ENCODE measurements around the gene PPFIA2.

The PPFIA2 gene

GRCh38 chr12:81570234-81570633, 188.9 kb downstream of the PPFIA2 start:
- Histone ChIP-seq H3K27me3 (replicated peaks in 2 of 5; ENCODE audit: control insufficient read depth in 4 of 5, insufficient read depth in 5 of 5, low read length in 4 of 5) (no peaks in the 10 kb centered on the region), H3K9me3 (ENCODE audit: control extremely low read depth in 1 of 5, control insufficient read depth in 4 of 5, insufficient read depth in 2 of 5, low read depth in 1 of 5, low read length in 4 of 5) (no peaks in the 10 kb centered on the region), H3K4me1 (ENCODE audit: control extremely low read depth in 1 of 4, control insufficient read depth in 4 of 4, insufficient read depth in 4 of 4, low read length in 3 of 4) (no peaks in the 10 kb centered on the region), H3K4me3 (ENCODE audit: control insufficient read depth in 1 of 7, extremely low read depth in 1 of 7, insufficient read depth in 4 of 7, low read depth in 2 of 7, low read length in 6 of 7) (no peak overlapping the region), H3K36me3 (ENCODE audit: control insufficient read depth in 4 of 4, insufficient read depth in 4 of 4, low read length in 3 of 4) (no peaks in the 10 kb centered on the region), H3K27ac (ENCODE audit: insufficient read depth in 1 of 2, low read depth in 1 of 2, low read length in 2 of 2, poor library complexity in 1 of 2, severe bottlenecking in 2 of 2) (no peak overlapping the region)
- CTCF ChIA-PET: no interaction called here
- no CpG with 5 or more reads among the region's 2 CpGs for WGBS (ENCODE audit: insufficient coverage)
- POLR2A ChIA-PET: no interaction called here
- DNase-seq: no peak

- CTCF ChIA-PET: no interaction called here
- Histone ChIP-seq H3K36me3 (ENCODE audit: control insufficient read depth in 4 of 4, insufficient read depth in 4 of 4, low read length in 3 of 4) (no peaks in the 10 kb centered on the region), H3K27ac (ENCODE audit: insufficient read depth in 1 of 2, low read depth in 1 of 2, low read length in 2 of 2, poor library complexity in 1 of 2, severe bottlenecking in 2 of 2) (no peak overlapping the region), H3K27me3 (replicated peaks in 2 of 5; ENCODE audit: control insufficient read depth in 4 of 5, insufficient read depth in 5 of 5, low read length in 4 of 5) (no peaks in the 10 kb centered on the region), H3K9me3 (ENCODE audit: control extremely low read depth in 1 of 5, control insufficient read depth in 4 of 5, insufficient read depth in 2 of 5, low read depth in 1 of 5, low read length in 4 of 5) (no peaks in the 10 kb centered on the region), H3K4me1 (ENCODE audit: control extremely low read depth in 1 of 4, control insufficient read depth in 4 of 4, insufficient read depth in 4 of 4, low read length in 3 of 4) (no peaks in the 10 kb centered on the region), H3K4me3 (ENCODE audit: control insufficient read depth in 1 of 7, extremely low read depth in 1 of 7, insufficient read depth in 4 of 7, low read depth in 2 of 7, low read length in 6 of 7) (no peak overlapping the region)
- POLR2A ChIA-PET: interaction anchor here (0.6 kb wide), 1 partner anchor 1607 kb away, joined by 3 read pairs; no protein-coding TSS in a partner anchor
- 100% methylated on average over 1 of the region's 2 CpGs for WGBS (ENCODE audit: insufficient coverage)
- no peak for DNase-seq
Measured at GRCh38 chr12:81564237-81564636, 194.9 kb downstream of the PPFIA2 start.

GRCh38 chr12:81558031-81558430, 201.1 kb downstream of the PPFIA2 start:
- WGBS (ENCODE audit: insufficient coverage): no CpG with 5 or more reads among the region's 1 CpG
- Histone ChIP-seq H3K36me3 (ENCODE audit: control insufficient read depth in 4 of 4, insufficient read depth in 4 of 4, low read length in 3 of 4) (no peaks in the 10 kb centered on the region), H3K9me3 (ENCODE audit: control extremely low read depth in 1 of 5, control insufficient read depth in 4 of 5, insufficient read depth in 2 of 5, low read depth in 1 of 5, low read length in 4 of 5) (no peaks in the 10 kb centered on the region), H3K4me1 (ENCODE audit: control extremely low read depth in 1 of 4, control insufficient read depth in 4 of 4, insufficient read depth in 4 of 4, low read length in 3 of 4) (no peaks in the 10 kb centered on the region), H3K27me3 (replicated peaks in 2 of 5; ENCODE audit: control insufficient read depth in 4 of 5, insufficient read depth in 5 of 5, low read length in 4 of 5) (no peaks in the 10 kb centered on the region), H3K4me3 (ENCODE audit: control insufficient read depth in 1 of 7, extremely low read depth in 1 of 7, insufficient read depth in 4 of 7, low read depth in 2 of 7, low read length in 6 of 7) (no peak overlapping the region), H3K27ac (ENCODE audit: insufficient read depth in 1 of 2, low read depth in 1 of 2, low read length in 2 of 2, poor library complexity in 1 of 2, severe bottlenecking in 2 of 2) (no peak overlapping the region)
- no peak for DNase-seq
- ChIA-PET POLR2A (interaction anchor here (0.5 kb wide), 1 partner anchor 517 kb away, joined by 5 read pairs; no protein-coding TSS in a partner anchor), CTCF (no interaction called here)

GRCh38 chr12:81546811-81547210, 212.3 kb downstream of the PPFIA2 start:
- no peak for DNase-seq
- Histone ChIP-seq H3K4me1 (ENCODE audit: control extremely low read depth in 1 of 4, control insufficient read depth in 4 of 4, insufficient read depth in 4 of 4, low read length in 3 of 4) (no peaks in the 10 kb centered on the region), H3K36me3 (ENCODE audit: control insufficient read depth in 4 of 4, insufficient read depth in 4 of 4, low read length in 3 of 4) (no peaks in the 10 kb centered on the region), H3K27me3 (replicated peaks in 2 of 5; ENCODE audit: control insufficient read depth in 4 of 5, insufficient read depth in 5 of 5, low read length in 4 of 5) (no peaks in the 10 kb centered on the region), H3K27ac (ENCODE audit: insufficient read depth in 1 of 2, low read depth in 1 of 2, low read length in 2 of 2, poor library complexity in 1 of 2, severe bottlenecking in 2 of 2) (no peak overlapping the region), H3K4me3 (ENCODE audit: control insufficient read depth in 1 of 7, extremely low read depth in 1 of 7, insufficient read depth in 4 of 7, low read depth in 2 of 7, low read length in 6 of 7) (no peak overlapping the region), H3K9me3 (ENCODE audit: control extremely low read depth in 1 of 5, control insufficient read depth in 4 of 5, insufficient read depth in 2 of 5, low read depth in 1 of 5, low read length in 4 of 5) (no peaks in the 10 kb centered on the region)
- ChIA-PET CTCF (no interaction called here), POLR2A (no interaction called here)
- WGBS (ENCODE audit: insufficient coverage): 86% methylated on average over 1 of the region's 5 CpGs

GRCh38 chr12:81543621-81544139, 215.5 kb downstream of the PPFIA2 start:
- H3K36me3 ChIP-seq (ENCODE audit: control insufficient read depth in 4 of 4, insufficient read depth in 4 of 4, low read length in 3 of 4): no peaks in the 10 kb centered on the region
- no CpG with 5 or more reads among the region's 4 CpGs for WGBS (ENCODE audit: insufficient coverage)
- no peaks in the 10 kb centered on the region for H3K4me1 ChIP-seq (ENCODE audit: control extremely low read depth in 1 of 4, control insufficient read depth in 4 of 4, insufficient read depth in 4 of 4, low read length in 3 of 4)
- no peaks in the 10 kb centered on the region for H3K9me3 ChIP-seq (ENCODE audit: control extremely low read depth in 1 of 5, control insufficient read depth in 4 of 5, insufficient read depth in 2 of 5, low read depth in 1 of 5, low read length in 4 of 5)
- H3K4me3 ChIP-seq (ENCODE audit: control insufficient read depth in 1 of 7, extremely low read depth in 1 of 7, insufficient read depth in 4 of 7, low read depth in 2 of 7, low read length in 6 of 7): no peak overlapping the region
- no peak overlapping the region for H3K27ac ChIP-seq (ENCODE audit: insufficient read depth in 1 of 2, low read depth in 1 of 2, low read length in 2 of 2, poor library complexity in 1 of 2, severe bottlenecking in 2 of 2)
- no peak for DNase-seq
- CTCF ChIA-PET: no interaction called here
- POLR2A ChIA-PET: no interaction called here
- no peaks in the 10 kb centered on the region for H3K27me3 ChIP-seq (replicated peaks in 2 of 5; ENCODE audit: control insufficient read depth in 4 of 5, insufficient read depth in 5 of 5, low read length in 4 of 5)

GRCh38 chr12:81542065-81543010, 216.8 kb downstream of the PPFIA2 start:
- no peak overlapping the region for H3K4me3 ChIP-seq (ENCODE audit: control insufficient read depth in 1 of 7, extremely low read depth in 1 of 7, insufficient read depth in 4 of 7, low read depth in 2 of 7, low read length in 6 of 7)
- H3K27ac ChIP-seq (ENCODE audit: insufficient read depth in 1 of 2, low read depth in 1 of 2, low read length in 2 of 2, poor library complexity in 1 of 2, severe bottlenecking in 2 of 2): no peak overlapping the region
- 100% methylated on average over 1 of the region's 4 CpGs for WGBS (ENCODE audit: insufficient coverage)
- no peaks in the 10 kb centered on the region for H3K27me3 ChIP-seq (replicated peaks in 2 of 5; ENCODE audit: control insufficient read depth in 4 of 5, insufficient read depth in 5 of 5, low read length in 4 of 5)
- no peaks in the 10 kb centered on the region for H3K36me3 ChIP-seq (ENCODE audit: control insufficient read depth in 4 of 4, insufficient read depth in 4 of 4, low read length in 3 of 4)
- no peak for DNase-seq
- POLR2A ChIA-PET: no interaction called here
- H3K9me3 ChIP-seq (ENCODE audit: control extremely low read depth in 1 of 5, control insufficient read depth in 4 of 5, insufficient read depth in 2 of 5, low read depth in 1 of 5, low read length in 4 of 5): no peaks in the 10 kb centered on the region
- H3K4me1 ChIP-seq (ENCODE audit: control extremely low read depth in 1 of 4, control insufficient read depth in 4 of 4, insufficient read depth in 4 of 4, low read length in 3 of 4): no peaks in the 10 kb centered on the region
- CTCF ChIA-PET: no interaction called here

GRCh38 chr12:81541121-81541520, 218.0 kb downstream of the PPFIA2 start:
- CTCF ChIA-PET: no interaction called here
- POLR2A ChIA-PET: no interaction called here

More at GRCh38 chr12:81541121-81541520, 218.0 kb downstream of the PPFIA2 start:
- H3K9me3 ChIP-seq (ENCODE audit: control extremely low read depth in 1 of 5, control insufficient read depth in 4 of 5, insufficient read depth in 2 of 5, low read depth in 1 of 5, low read length in 4 of 5): no peaks in the 10 kb centered on the region
- H3K4me1 ChIP-seq (ENCODE audit: control extremely low read depth in 1 of 4, control insufficient read depth in 4 of 4, insufficient read depth in 4 of 4, low read length in 3 of 4): no peaks in the 10 kb centered on the region
- H3K27ac ChIP-seq (ENCODE audit: insufficient read depth in 1 of 2, low read depth in 1 of 2, low read length in 2 of 2, poor library complexity in 1 of 2, severe bottlenecking in 2 of 2): no peak overlapping the region
- H3K36me3 ChIP-seq (ENCODE audit: control insufficient read depth in 4 of 4, insufficient read depth in 4 of 4, low read length in 3 of 4): no peaks in the 10 kb centered on the region
- no peaks in the 10 kb centered on the region for H3K27me3 ChIP-seq (replicated peaks in 2 of 5; ENCODE audit: control insufficient read depth in 4 of 5, insufficient read depth in 5 of 5, low read length in 4 of 5)
- H3K4me3 ChIP-seq (ENCODE audit: control insufficient read depth in 1 of 7, extremely low read depth in 1 of 7, insufficient read depth in 4 of 7, low read depth in 2 of 7, low read length in 6 of 7): no peak overlapping the region
- DNase-seq: no peak
